ENCODE data around the gene PTGFR. TPM values are rescaled to one million over a fixed set of nuclear protein-coding genes. Genes with fewer than 3 reads are reported as not detected.

The PTGFR gene
- total RNA-seq, 1 donor: 67.7 TPM

GRCh38 chr1:78491451-78492071 is 787 bp downstream of the PTGFR start:
- peaks cover 30% of the 10 kb centered on the region for H3K4me1 ChIP-seq (ENCODE audit: insufficient read depth, low read length)
- peak overlapping the region; percentile 91 for H2AFZ ChIP-seq (ENCODE audit: low read length)
- peak overlapping the region; percentile 38 for H3K27ac ChIP-seq (ENCODE audit: low read depth, low read length)
- H3K4me3 ChIP-seq (ENCODE audit: insufficient read depth, low read length): peak overlapping the region; percentile 80
- peaks cover 21% of the 10 kb centered on the region for H3K79me2 ChIP-seq (ENCODE audit: insufficient read depth, low read length)
- no peaks in the 10 kb centered on the region for H3K27me3 ChIP-seq (ENCODE audit: insufficient read depth, low read length)
- H3K36me3 ChIP-seq (ENCODE audit: insufficient read depth, low read length): peaks cover 4% of the 10 kb centered on the region
- peak overlapping the region; percentile 92 for H3K4me2 ChIP-seq (ENCODE audit: insufficient read depth, low read length)
- H4K20me1 ChIP-seq (ENCODE audit: insufficient read depth, low read length): no peaks in the 10 kb centered on the region
- no peaks in the 10 kb centered on the region for H3K9me3 ChIP-seq (ENCODE audit: low read depth, low read length)
- TF ChIP-seq CTCF (IDR thresholded peaks at IDR 0.05; ENCODE audit: extremely low read depth, low read depth, low read length): no peak
- DNase-seq (ENCODE audit: insufficient read length, low spot score, missing footprints): peak; percentile 65

GRCh38 chr1:78492386-78492950 is 1.7 kb downstream of the PTGFR start:
- Histone ChIP-seq H3K4me3 (ENCODE audit: insufficient read depth, low read length) (peak overlapping the region; percentile 80), H2AFZ (ENCODE audit: low read length) (no peak overlapping the region), H3K27ac (ENCODE audit: low read depth, low read length) (no peak overlapping the region)

DNA sequence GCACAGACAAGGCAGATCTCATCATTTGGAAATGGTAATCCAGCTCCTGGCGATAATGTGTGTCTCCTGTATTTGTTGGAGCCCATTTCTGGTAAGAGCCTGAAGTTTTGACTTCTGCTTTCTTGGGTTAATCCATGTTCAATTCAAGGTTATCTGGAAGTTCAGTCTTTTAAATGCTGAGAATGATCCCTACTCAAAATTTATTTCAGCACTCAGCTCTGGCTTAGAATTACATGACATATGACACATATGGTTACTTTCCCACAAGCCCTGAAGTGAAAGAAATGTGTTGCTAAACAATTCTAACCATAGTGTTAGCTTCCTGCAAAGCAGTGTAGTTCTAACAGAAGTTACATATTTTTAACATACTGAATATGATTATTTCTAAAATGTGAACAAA is 2.7 kb downstream of the PTGFR start:
- Histone ChIP-seq H3K4me1 (ENCODE audit: insufficient read depth, low read length) (peaks cover 30% of the 10 kb centered on the region), H3K4me2 (ENCODE audit: insufficient read depth, low read length) (peak overlapping the region; percentile 48), H3K79me2 (ENCODE audit: insufficient read depth, low read length) (peaks cover 25% of the 10 kb centered on the region), H2AFZ (ENCODE audit: low read length) (peak overlapping the region; percentile 17), H3K4me3 (ENCODE audit: insufficient read depth, low read length) (no peak overlapping the region), H3K9me3 (ENCODE audit: low read depth, low read length) (no peaks in the 10 kb centered on the region), H3K27me3 (ENCODE audit: insufficient read depth, low read length) (no peaks in the 10 kb centered on the region), H3K27ac (ENCODE audit: low read depth, low read length) (no peak overlapping the region), H3K36me3 (ENCODE audit: insufficient read depth, low read length) (peaks cover 4% of the 10 kb centered on the region), H4K20me1 (ENCODE audit: insufficient read depth, low read length) (no peaks in the 10 kb centered on the region)
- DNase-seq (ENCODE audit: insufficient read length, low spot score, missing footprints): no peak
- TF ChIP-seq CTCF (IDR thresholded peaks at IDR 0.05; ENCODE audit: extremely low read depth, low read depth, low read length): no peak

More at GRCh38 chr1:78492386-78492950, 1.7 kb downstream of the PTGFR start:
- peak overlapping the region; percentile 92 for H3K4me2 ChIP-seq (ENCODE audit: insufficient read depth, low read length)
- H3K9me3 ChIP-seq (ENCODE audit: low read depth, low read length): no peaks in the 10 kb centered on the region
- H3K4me1 ChIP-seq (ENCODE audit: insufficient read depth, low read length): peaks cover 30% of the 10 kb centered on the region
- DNase-seq (ENCODE audit: insufficient read length, low spot score, missing footprints): no peak
- H3K79me2 ChIP-seq (ENCODE audit: insufficient read depth, low read length): peaks cover 21% of the 10 kb centered on the region
- TF ChIP-seq CTCF (IDR thresholded peaks at IDR 0.05; ENCODE audit: extremely low read depth, low read depth, low read length): no peak
- H4K20me1 ChIP-seq (ENCODE audit: insufficient read depth, low read length): no peaks in the 10 kb centered on the region
- H3K36me3 ChIP-seq (ENCODE audit: insufficient read depth, low read length): peaks cover 4% of the 10 kb centered on the region
- no peaks in the 10 kb centered on the region for H3K27me3 ChIP-seq (ENCODE audit: insufficient read depth, low read length)

GRCh38 chr1:78497201-78497600 is 6.4 kb downstream of the PTGFR start:
- Histone ChIP-seq H3K4me3 (ENCODE audit: insufficient read depth, low read length) (no peak overlapping the region), H3K4me1 (ENCODE audit: insufficient read depth, low read length) (peaks cover 19% of the 10 kb centered on the region), H3K27ac (ENCODE audit: low read depth, low read length) (no peak overlapping the region), H3K9me3 (ENCODE audit: low read depth, low read length) (no peaks in the 10 kb centered on the region), H3K27me3 (ENCODE audit: insufficient read depth, low read length) (no peaks in the 10 kb centered on the region), H4K20me1 (ENCODE audit: insufficient read depth, low read length) (no peaks in the 10 kb centered on the region), H3K36me3 (ENCODE audit: insufficient read depth, low read length) (peaks cover 4% of the 10 kb centered on the region), H3K4me2 (ENCODE audit: insufficient read depth, low read length) (peak overlapping the region; percentile 7), H2AFZ (ENCODE audit: low read length) (no peak overlapping the region), H3K79me2 (ENCODE audit: insufficient read depth, low read length) (peaks cover 40% of the 10 kb centered on the region)
- DNase-seq (ENCODE audit: insufficient read length, low spot score, missing footprints): no peak
- TF ChIP-seq CTCF (IDR thresholded peaks at IDR 0.05; ENCODE audit: extremely low read depth, low read depth, low read length): no peak

Measured in osteoblast (primary cell).